Stomach (tissue), 9 donors: Measurements from ENCODE around the gene CDV3. TPM values are rescaled to one million over a fixed set of nuclear protein-coding genes. Genes with fewer than 3 reads are reported as not detected.
A peak's percentile ranks its signal among the peaks of the same experiment; 100 is the strongest.

Source experiments
- DNase-seq, 2 donors: peaks; one replicate each; pipeline versions ENCODE4 v3.0.0 to v3.0.0-alpha.2; 2013 to 2019
- H3K27ac ChIP-seq, 5 donors: fragments of 200-600 bp in 4 of 5; sonication (generic) in 4 of 5; one replicate each; pipeline ENCODE4 v1.5.1; 2013 to 2019; ENCODE audit warnings: mild to moderate bottlenecking in 1 of 5, moderate library complexity in 1 of 5
- H3K27me3 ChIP-seq, 3 donors: fragments of 200-600 bp; sonication (generic); one replicate each; pipeline ENCODE4 v1.5.1; 2017 to 2019; ENCODE audit warnings: mixed run types in 1 of 3
- H3K36me3 ChIP-seq, 4 donors: fragments of 200-600 bp; sonication (generic); 1 replicate in 3 of 4; 2 replicates in 1 of 4; pipeline ENCODE4 v1.5.1; 2016 to 2019
- H3K4me1 ChIP-seq, 4 donors: fragments of 200-600 bp; sonication (generic); one replicate each; pipeline ENCODE4 v1.5.1; 2016 to 2019
- H3K4me3 ChIP-seq, 4 donors: fragments of 200-600 bp; sonication (generic) in 3 of 4; one replicate each; pipeline ENCODE4 v1.5.1; 2016 to 2019; ENCODE audit warnings: mild to moderate bottlenecking in 1 of 4
- H3K9me3 ChIP-seq, 4 donors: fragments of 200-600 bp; sonication (generic); one replicate each; pipeline ENCODE4 v1.5.1; 2016 to 2019
- EP300 ChIP-seq: sonication (generic); formaldehyde crosslinking; IDR thresholded peaks from one replicate; pipeline ENCODE4 v1.6.1; 2017; ENCODE audit warnings: antibody characterized with exemption
- POLR2A ChIP-seq, 4 donors: fragments of 450-650 bp; IDR thresholded peaks; one replicate each; pipeline ENCODE4 v1.6.1; 2016; ENCODE audit warnings: antibody characterized with exemption in 4 of 4, control low read depth in 2 of 4, mild to moderate bottlenecking in 1 of 4, moderate library complexity in 1 of 4
- POLR2AphosphoS5 ChIP-seq, 3 donors: sonication (generic); formaldehyde crosslinking; IDR thresholded peaks; one replicate each; pipeline ENCODE4 v1.6.1; 2016; ENCODE audit warnings: antibody characterized with exemption in 3 of 3
- WGBS, 5 donors: extraction: QIAGEN DNeasy Blood & Tissue Kit in 3 of 5; methylation state at CpG; one replicate each; pipeline versions ENCODE4 v1.1.5 to v1.1.7; 2013 to 2018; 5-methylcytosine and 5-hydroxymethylcytosine counted together
- intact Hi-C: fragments of 100-400 bp; cut with DNase I; formaldehyde crosslinking; loops from one replicate; pipeline ENCODE4 v1.15.1; 2023; ENCODE audit warnings: low total_unique reads
- polyA plus RNA-seq, 3 donors: library from polyadenylated mRNA; stranded (reverse); fragments of 200-250 nt; gene quantifications; one replicate each; pipeline ENCODE4 v1.2.3, GENCODE V29; 2013
- total RNA-seq, 5 donors: library from RNA; depleted of rRNA; stranded (reverse); fragments of >200 nt; gene quantifications; one replicate each; pipeline versions ENCODE4 v1.1.0 to v1.2.3, GENCODE V29; 2014 to 2016
- TF ChIP-seq, protein P1 (sequence below), 7 experiments: fragments of 450-650 bp in 4 of 7; fragments of 200-600 bp in 3 of 7; sonication (generic) in 3 of 7; IDR thresholded peaks; one replicate each; pipeline ENCODE4 v1.5.1; 2016 to 2019; ENCODE audit warnings: antibody characterized with exemption in 7 of 7, control low read depth in 2 of 7, mild to moderate bottlenecking in 1 of 7
- donor health status: healthy with polysubstance abuse.
- donor health status: Bipolar disorder and iron deficiency.
- donor health status: healthy.

The CDV3 gene
- total and polyA plus RNA-seq, 8 donors, result 40.3 to 160 (median 68.6) TPM

DNA sequence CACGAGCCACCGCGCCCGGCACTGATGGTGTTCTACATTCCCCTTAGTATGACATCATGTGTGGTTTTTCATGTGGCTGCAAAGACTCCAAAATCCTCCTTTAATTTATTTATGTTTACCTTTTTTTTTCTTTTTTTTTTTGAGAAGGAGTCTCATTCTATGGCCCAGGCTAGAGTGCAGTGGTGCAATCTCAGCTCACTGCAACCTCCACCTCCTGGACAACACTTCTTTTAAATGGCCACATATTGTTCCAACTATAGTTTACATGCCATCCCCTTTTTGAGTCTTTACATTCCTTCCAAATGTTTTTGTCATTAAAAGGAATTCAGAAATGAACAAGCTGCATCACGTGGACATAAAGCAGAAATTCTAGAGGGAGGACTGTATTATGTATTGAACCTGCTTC is 10.3 kb upstream of the CDV3 start:
- intact Hi-C loops, result no loop called here
- Histone ChIP-seq H3K4me1 (peaks cover 0 to 2% (median under 1%) of the 10 kb centered on the region in 4 donors), H3K27ac (no peak overlapping the region), H3K27me3 (no peaks in the 10 kb centered on the region), H3K9me3 (peaks cover 0 to 8% (median 0%) of the 10 kb centered on the region in 4 donors), H3K36me3 (no peaks in the 10 kb centered on the region), H3K4me3 (no peak overlapping the region)
- no peak for DNase-seq
- 65 to 85% (median 76%) methylated on average over 5 of the region's 5 CpGs for WGBS, 5 donors
- TF ChIP-seq POLR2A (IDR thresholded peaks at IDR 0.05) (no peak), POLR2AphosphoS5 (IDR thresholded peaks at IDR 0.05) (no peak), EP300 (no peak)
- TF ChIP-seq, protein P1, sequence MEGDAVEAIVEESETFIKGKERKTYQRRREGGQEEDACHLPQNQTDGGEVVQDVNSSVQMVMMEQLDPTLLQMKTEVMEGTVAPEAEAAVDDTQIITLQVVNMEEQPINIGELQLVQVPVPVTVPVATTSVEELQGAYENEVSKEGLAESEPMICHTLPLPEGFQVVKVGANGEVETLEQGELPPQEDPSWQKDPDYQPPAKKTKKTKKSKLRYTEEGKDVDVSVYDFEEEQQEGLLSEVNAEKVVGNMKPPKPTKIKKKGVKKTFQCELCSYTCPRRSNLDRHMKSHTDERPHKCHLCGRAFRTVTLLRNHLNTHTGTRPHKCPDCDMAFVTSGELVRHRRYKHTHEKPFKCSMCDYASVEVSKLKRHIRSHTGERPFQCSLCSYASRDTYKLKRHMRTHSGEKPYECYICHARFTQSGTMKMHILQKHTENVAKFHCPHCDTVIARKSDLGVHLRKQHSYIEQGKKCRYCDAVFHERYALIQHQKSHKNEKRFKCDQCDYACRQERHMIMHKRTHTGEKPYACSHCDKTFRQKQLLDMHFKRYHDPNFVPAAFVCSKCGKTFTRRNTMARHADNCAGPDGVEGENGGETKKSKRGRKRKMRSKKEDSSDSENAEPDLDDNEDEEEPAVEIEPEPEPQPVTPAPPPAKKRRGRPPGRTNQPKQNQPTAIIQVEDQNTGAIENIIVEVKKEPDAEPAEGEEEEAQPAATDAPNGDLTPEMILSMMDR (IDR thresholded peaks at IDR 0.05), result no peak

DNA sequence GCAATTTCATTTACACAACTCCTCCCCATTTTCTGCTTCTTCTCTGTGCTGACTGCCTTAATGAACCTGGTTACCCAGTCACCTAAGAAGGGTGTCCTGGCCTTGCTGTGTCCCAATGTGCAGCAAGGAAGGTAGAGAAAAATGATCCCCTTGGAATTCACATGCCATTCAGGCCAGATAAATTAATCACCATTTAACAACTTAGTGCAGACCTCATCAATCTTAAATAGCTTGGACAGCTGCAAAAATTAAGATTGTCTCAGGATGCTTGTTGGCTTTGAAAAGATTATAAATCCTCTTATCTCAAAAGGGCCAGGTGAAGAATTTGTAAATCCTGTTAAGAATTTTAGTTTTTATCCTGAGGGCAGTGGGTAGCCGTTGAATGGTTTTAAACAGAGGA is 9.7 kb upstream of the CDV3 start:
- Histone ChIP-seq H3K27me3 (no peaks in the 10 kb centered on the region), H3K27ac (no peak overlapping the region), H3K36me3 (no peaks in the 10 kb centered on the region), H3K4me3 (no peak overlapping the region), H3K4me1 (peaks cover 0 to 8% (median 4%) of the 10 kb centered on the region in 4 donors), H3K9me3 (peaks cover 0 to 3% (median 0%) of the 10 kb centered on the region in 4 donors)
- intact Hi-C loops, result no loop called here
- no peak for DNase-seq
- TF ChIP-seq, protein P1 (IDR thresholded peaks at IDR 0.05), result no peak
- TF ChIP-seq EP300 (no peak), POLR2AphosphoS5 (IDR thresholded peaks at IDR 0.05) (no peak), POLR2A (IDR thresholded peaks at IDR 0.05) (no peak)
- 72 to 92% (median 80%) methylated on average over 1 of the region's 1 CpG for WGBS, 5 donors

DNA sequence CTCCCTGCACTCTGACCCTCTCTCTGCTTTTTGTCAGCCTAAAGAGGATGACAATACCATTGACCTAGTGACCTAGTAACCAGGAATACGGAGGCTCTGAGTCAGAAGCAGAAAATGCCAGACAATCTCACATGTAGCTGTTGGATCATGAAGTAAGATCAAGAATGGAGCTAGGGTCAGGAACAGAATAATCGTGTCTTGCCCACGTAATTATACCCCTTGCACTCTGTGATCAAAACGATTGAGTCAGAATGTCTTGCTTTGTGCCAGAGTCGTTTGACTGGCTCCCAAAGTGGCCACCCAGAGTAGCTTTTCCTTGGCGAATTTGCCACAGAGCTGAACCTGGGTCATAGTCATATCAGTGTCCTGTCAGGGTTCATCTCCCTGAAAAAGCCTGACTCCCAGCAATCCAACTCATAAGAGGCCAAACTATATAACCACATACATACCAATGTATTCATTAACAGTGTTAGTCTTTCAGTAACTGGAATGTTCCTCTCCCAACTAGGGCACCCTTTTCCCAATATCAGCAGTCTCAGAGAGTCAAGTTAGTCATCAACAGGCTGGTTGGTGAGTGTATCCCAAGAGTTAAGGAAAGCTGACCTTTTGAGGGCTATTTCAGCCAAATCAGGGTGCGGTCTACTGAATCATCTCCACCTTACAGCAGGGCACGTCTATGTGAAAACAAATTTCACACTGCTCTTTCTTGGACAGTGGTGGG is 5.0 kb upstream of the CDV3 start:
- Histone ChIP-seq H3K36me3 (no peaks in the 10 kb centered on the region), H3K4me3 (no peak overlapping the region), H3K27me3 (no peaks in the 10 kb centered on the region), H3K27ac (peak overlapping the region in 3 of 5 donors; percentile 35 to 79 (median 64)), H3K4me1 (peaks cover 3 to 48% (median 15%) of the 10 kb centered on the region in 4 donors), H3K9me3 (no peaks in the 10 kb centered on the region)
- intact Hi-C loops, result no loop called here
- DNase-seq, result no peak
- 64 to 76% (median 70%) methylated on average over 8 of the region's 8 CpGs for WGBS, 5 donors
- TF ChIP-seq POLR2AphosphoS5 (IDR thresholded peaks at IDR 0.05), result peak in 1 of 3 donors; percentile 66
- TF ChIP-seq, protein P1 (IDR thresholded peaks at IDR 0.05), result no peak

DNA sequence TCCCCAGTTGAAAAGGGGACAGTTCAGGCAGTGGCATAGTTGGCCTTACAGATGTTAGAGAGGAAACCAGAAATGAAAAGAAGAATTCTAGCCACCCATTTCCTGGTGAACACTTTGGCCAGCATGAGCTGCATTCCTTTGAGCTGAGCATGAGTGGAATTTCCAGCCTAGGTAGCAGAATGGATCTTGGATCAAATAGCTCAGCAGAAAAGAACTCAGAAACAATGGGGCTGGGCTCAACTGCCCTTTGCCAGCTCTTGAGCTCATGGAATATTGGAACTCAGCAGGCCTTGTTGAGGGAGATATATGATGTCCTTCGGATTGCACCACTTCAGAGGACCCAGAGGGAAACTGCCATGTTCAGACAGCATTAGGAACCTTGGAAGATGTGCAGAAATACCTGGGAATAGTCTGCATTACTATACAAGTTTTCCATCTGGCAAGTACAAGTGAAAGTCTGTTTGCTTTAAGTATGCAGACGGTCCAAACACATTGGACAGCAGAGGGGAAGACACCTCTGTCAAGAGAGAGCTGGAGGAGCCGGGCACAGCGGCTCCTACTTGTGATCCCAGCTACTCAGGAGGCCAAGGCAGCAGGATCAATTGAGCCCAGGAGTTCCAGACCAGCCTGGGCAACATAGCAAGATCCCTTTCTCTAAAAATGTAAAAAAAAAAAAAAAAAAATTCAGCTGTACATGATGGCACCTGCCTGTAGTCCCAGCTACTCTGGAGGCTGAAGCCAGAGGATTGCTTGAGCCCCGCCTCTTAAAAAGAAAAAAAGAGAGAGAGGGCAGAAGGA is 3.1 kb upstream of the CDV3 start:
- 75 to 84% (median 80%) methylated on average over 5 of the region's 5 CpGs for WGBS, 5 donors
- intact Hi-C loops, result no loop called here
- Histone ChIP-seq H3K27ac (peak overlapping the region in 4 of 5 donors; percentile 49 to 79 (median 64)), H3K9me3 (no peaks in the 10 kb centered on the region), H3K4me3 (no peak overlapping the region), H3K36me3 (no peaks in the 10 kb centered on the region), H3K27me3 (no peaks in the 10 kb centered on the region), H3K4me1 (peaks cover 3 to 53% (median 18%) of the 10 kb centered on the region in 4 donors)
- peak in 1 of 3 donors; percentile 63 for TF ChIP-seq POLR2AphosphoS5 (IDR thresholded peaks at IDR 0.05)
- TF ChIP-seq POLR2A (IDR thresholded peaks at IDR 0.05), result no peak
- no peak for TF ChIP-seq EP300
- peak; percentile 34 to 73 for DNase-seq
